Gastroesophageal sphincter (tissue), 4 donors: ENCODE data around the gene TMEM131. TPM values are rescaled to one million over a fixed set of nuclear protein-coding genes. Genes with fewer than 3 reads are reported as not detected.
A peak's percentile ranks its signal among the peaks of the same experiment; 100 is the strongest.

ENCODE experiments used
- ATAC-seq: fragments of 150-250 bp; one replicate; pipeline ENCODE4 v1.9.1; 2016; ENCODE audit warnings: mild to moderate bottlenecking, moderate library complexity
- H3K27ac ChIP-seq, 4 donors: fragments of 200-600 bp; sonication (generic) in 3 of 4; 1 replicate in 3 of 4; 2 replicates in 1 of 4; pipeline ENCODE4 v1.5.1; 2016 to 2019
- H3K27me3 ChIP-seq: fragments of 200-600 bp; sonication (generic); one replicate; pipeline ENCODE4 v1.5.1; 2019
- H3K36me3 ChIP-seq, 2 donors: fragments of 200-600 bp; sonication (generic); one replicate each; pipeline ENCODE4 v1.5.1; 2019; ENCODE audit warnings: control low read depth in 1 of 2
- H3K4me1 ChIP-seq, 3 donors: fragments of 200-600 bp; sonication (generic); 1 replicate in 2 of 3; 2 replicates in 1 of 3; pipeline ENCODE4 v1.5.1; 2016 to 2019; ENCODE audit warnings: control low read depth in 2 of 3
- H3K4me3 ChIP-seq, 2 donors: fragments of 200-600 bp; sonication (generic); one replicate each; pipeline ENCODE4 v1.5.1; 2019; ENCODE audit warnings: mild to moderate bottlenecking in 1 of 2, moderate library complexity in 1 of 2
- H3K9me3 ChIP-seq, 3 donors: fragments of 200-600 bp; sonication (generic); one replicate each; pipeline ENCODE4 v1.5.1; 2017 to 2019; ENCODE audit warnings: control low read depth in 2 of 3
- EP300 ChIP-seq: sonication (generic); formaldehyde crosslinking; IDR thresholded peaks from one replicate; pipeline ENCODE4 v1.6.1; 2017; ENCODE audit warnings: antibody characterized with exemption, mild to moderate bottlenecking
- POLR2A ChIP-seq, 2 donors: fragments of 450-650 bp; IDR thresholded peaks; one replicate each; pipeline ENCODE4 v1.6.1; 2017; ENCODE audit warnings: antibody characterized with exemption in 2 of 2, mild to moderate bottlenecking in 2 of 2, moderate library complexity in 1 of 2
- POLR2AphosphoS5 ChIP-seq: sonication (generic); formaldehyde crosslinking; IDR thresholded peaks from one replicate; pipeline ENCODE4 v1.6.1; 2017; ENCODE audit warnings: antibody characterized with exemption
- WGBS, 2 donors: methylation state at CpG; one replicate each; pipeline ENCODE4 v1.1.5; 2018; ENCODE audit warnings: low coverage in 1 of 2; 5-methylcytosine and 5-hydroxymethylcytosine counted together
- total RNA-seq, 4 donors: library from RNA; depleted of rRNA; stranded (reverse); fragments of >200 nt; gene quantifications; one replicate each; pipeline ENCODE4 v1.1.0, GENCODE V29; 2016
- TF ChIP-seq, protein P1 (sequence below), 4 experiments: fragments of 200-600 bp in 2 of 4; fragments of 450-650 bp in 2 of 4; sonication (generic) in 1 of 4; IDR thresholded peaks; one replicate each; pipeline ENCODE4 v1.5.1; 2017 to 2019; ENCODE audit warnings: antibody characterized with exemption in 4 of 4, mild to moderate bottlenecking in 2 of 4, moderate library complexity in 2 of 4

The TMEM131 gene
- total RNA-seq, 4 donors from 2014 or later, result 32.0 to 46.4 (median 33.9) TPM

DNA sequence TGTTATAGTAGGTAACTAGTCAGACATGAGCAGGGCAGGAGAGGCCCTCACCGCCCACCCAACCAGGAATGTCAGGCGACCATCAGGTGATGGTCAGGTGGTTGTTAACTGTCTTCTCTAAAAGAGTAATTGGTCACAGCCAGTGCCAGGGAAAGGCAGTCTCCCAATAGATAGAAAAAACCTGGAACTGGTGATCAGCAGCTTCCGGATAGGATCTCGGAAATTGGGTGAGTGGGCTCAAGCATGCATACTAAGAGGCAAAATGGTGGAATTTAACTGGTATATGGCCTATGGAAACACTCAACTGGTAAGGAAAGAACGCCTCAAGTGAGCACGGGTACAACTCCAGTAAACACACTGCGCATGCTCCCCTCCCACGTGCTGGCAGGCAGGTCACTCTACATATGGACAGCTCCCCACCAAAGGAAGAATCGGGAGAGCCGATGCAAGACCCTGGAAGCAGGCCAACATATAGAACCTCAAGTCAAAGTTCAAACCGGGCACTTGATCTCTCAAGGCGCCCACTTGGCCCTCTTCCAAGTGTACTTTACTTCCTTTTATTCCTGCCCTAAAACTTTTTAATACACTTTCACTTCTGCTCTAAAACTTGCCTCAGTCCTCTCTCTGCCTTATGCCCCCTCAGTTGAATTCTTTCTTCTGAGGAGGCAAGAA is 43.5 kb upstream of the TMEM131 start:
- WGBS, 2 donors, result 68 to 100% methylated on average over 5 to 10 of the region's 12 CpGs
- peaks cover 0 to 33% (median 0%) of the 10 kb centered on the region in 3 donors for H3K4me1 ChIP-seq
- ATAC-seq, result no peak
- no peaks in the 10 kb centered on the region for H3K27me3 ChIP-seq
- H3K9me3 ChIP-seq, result peaks cover 0 to 12% (median 0%) of the 10 kb centered on the region in 3 donors
- H3K4me3 ChIP-seq, result no peak overlapping the region
- no peak overlapping the region for H3K27ac ChIP-seq
- no peaks in the 10 kb centered on the region for H3K36me3 ChIP-seq
- no peak for TF ChIP-seq EP300
- TF ChIP-seq, protein P1, sequence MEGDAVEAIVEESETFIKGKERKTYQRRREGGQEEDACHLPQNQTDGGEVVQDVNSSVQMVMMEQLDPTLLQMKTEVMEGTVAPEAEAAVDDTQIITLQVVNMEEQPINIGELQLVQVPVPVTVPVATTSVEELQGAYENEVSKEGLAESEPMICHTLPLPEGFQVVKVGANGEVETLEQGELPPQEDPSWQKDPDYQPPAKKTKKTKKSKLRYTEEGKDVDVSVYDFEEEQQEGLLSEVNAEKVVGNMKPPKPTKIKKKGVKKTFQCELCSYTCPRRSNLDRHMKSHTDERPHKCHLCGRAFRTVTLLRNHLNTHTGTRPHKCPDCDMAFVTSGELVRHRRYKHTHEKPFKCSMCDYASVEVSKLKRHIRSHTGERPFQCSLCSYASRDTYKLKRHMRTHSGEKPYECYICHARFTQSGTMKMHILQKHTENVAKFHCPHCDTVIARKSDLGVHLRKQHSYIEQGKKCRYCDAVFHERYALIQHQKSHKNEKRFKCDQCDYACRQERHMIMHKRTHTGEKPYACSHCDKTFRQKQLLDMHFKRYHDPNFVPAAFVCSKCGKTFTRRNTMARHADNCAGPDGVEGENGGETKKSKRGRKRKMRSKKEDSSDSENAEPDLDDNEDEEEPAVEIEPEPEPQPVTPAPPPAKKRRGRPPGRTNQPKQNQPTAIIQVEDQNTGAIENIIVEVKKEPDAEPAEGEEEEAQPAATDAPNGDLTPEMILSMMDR (IDR thresholded peaks at IDR 0.05), result no peak
- TF ChIP-seq POLR2AphosphoS5, result no peak
- TF ChIP-seq POLR2A (IDR thresholded peaks at IDR 0.05), result no peak

DNA sequence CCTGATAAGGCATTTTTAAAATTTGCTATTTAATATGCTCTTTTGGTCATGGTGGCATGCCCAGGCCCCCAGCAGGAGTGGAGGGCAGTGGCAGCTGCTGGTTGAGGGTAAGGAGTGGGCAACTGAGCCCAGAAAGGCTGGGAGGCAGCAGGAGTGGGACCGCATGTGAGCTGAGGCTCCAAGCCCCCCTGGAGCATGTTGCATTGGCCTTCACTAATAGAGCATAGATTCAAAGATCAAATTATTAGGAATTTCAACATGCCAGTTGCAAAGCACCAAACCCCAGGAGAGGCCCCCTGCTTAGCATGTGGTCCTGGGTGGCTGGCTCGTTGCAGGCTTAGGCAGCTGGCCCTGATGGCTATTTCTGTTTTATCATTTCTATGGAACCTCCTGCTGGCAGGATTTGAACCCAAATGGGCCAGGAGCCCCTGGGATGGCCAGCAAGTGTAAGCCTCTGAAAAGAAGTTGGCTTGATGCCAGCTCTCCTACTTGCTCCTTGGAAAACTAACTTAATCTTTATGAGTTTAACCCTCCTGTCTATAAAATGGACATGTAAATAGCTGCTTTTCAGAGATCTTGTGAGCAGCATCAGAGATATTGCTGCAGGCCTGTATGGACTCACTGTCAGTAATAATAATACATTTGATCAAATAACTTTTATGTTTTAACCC is 42.1 kb upstream of the TMEM131 start:
- Histone ChIP-seq H3K27ac (no peak overlapping the region), H3K4me1 (peaks cover 0 to 33% (median 0%) of the 10 kb centered on the region in 3 donors), H3K9me3 (no peaks in the 10 kb centered on the region), H3K36me3 (no peaks in the 10 kb centered on the region), H3K27me3 (no peaks in the 10 kb centered on the region), H3K4me3 (no peak overlapping the region)
- ATAC-seq, result no peak
- WGBS, 2 donors, result 60 to 100% methylated on average over 1 to 2 of the region's 2 CpGs
- TF ChIP-seq, protein P1 (IDR thresholded peaks at IDR 0.05), result no peak
- TF ChIP-seq EP300, result no peak
- no peak for TF ChIP-seq POLR2A (IDR thresholded peaks at IDR 0.05)
- TF ChIP-seq POLR2AphosphoS5, result no peak

DNA sequence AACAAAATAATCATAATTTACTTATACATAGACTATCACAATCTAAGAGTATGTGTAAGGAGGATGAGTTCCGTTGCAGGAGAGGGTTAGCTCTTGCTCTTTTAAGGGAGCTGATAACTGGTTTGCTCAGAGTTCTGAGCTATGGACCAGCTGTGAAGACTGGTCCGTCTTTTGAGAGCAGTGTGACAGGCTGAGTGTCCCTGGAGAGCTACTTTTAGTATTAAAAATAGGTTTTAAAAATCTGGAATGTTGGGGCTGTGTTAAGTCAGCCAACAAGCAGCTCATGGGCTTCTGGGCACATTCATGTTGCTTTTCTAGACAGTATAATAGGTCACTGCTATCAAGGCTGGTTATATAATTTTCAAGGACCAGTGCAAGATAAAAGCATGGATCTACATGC is 41.5 kb upstream of the TMEM131 start:
- Histone ChIP-seq H3K36me3 (no peaks in the 10 kb centered on the region), H3K4me1 (peaks cover 0 to 33% (median 0%) of the 10 kb centered on the region in 3 donors), H3K9me3 (no peaks in the 10 kb centered on the region), H3K4me3 (no peak overlapping the region), H3K27me3 (no peaks in the 10 kb centered on the region), H3K27ac (peak overlapping the region in 2 of 4 donors; percentile 3)
- TF ChIP-seq POLR2A (IDR thresholded peaks at IDR 0.05) (no peak), EP300 (no peak), POLR2AphosphoS5 (no peak)
- TF ChIP-seq, protein P1 (IDR thresholded peaks at IDR 0.05), result no peak
- ATAC-seq, result no peak
- 15 to 38% methylated on average over 2 of the region's 2 CpGs for WGBS, 2 donors

DNA sequence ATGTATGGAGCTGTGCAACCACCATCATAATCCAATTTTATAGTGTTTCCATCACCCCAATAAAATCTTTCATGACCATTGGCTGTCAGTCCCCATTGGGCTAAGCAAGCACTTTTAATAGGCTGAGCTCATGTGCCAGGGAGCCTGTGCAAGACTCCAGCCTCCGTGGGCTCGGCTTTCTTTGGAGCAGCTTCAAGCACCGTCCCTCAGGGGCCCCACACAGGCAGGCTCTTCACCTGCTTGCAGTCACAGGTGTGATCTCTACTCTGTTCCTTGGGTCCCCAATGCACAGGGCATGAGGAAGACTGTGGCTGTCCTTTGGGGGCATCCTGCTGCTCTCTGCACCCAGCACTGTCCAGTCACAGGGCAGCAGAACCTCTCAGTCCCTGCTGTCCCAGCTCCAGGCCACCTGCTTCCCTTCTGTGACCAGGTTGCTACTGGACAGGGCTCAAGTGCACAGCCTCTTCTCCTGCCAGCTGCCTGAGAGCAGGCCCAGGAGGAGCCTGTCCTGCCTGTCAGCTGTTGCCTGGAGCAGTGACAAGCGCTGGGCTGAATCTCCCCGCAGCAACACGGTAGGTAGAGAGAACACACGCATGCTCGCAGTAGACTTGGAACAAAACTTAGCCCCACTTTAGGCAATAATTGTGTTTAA is 40.7 kb upstream of the TMEM131 start:
- peak; percentile 36 for ATAC-seq
- H3K36me3 ChIP-seq, result no peaks in the 10 kb centered on the region
- no peak overlapping the region for H3K4me3 ChIP-seq
- peaks cover 0 to 33% (median 0%) of the 10 kb centered on the region in 3 donors for H3K4me1 ChIP-seq
- H3K9me3 ChIP-seq, result no peaks in the 10 kb centered on the region
- WGBS, 2 donors, result 41% methylated on average over 5 of the region's 8 CpGs; no CpG with 5 or more reads in 1 of the 2 donors
- TF ChIP-seq, protein P1 (IDR thresholded peaks at IDR 0.05), result no peak
- TF ChIP-seq EP300 (no peak), POLR2AphosphoS5 (no peak), POLR2A (IDR thresholded peaks at IDR 0.05) (no peak)
- H3K27me3 ChIP-seq, result no peaks in the 10 kb centered on the region
- peak overlapping the region in 2 of 4 donors; percentile 3 for H3K27ac ChIP-seq
